Esophagus muscularis mucosa (tissue), 4 donors: ENCODE data around the gene SLC38A9. TPM values are rescaled to one million over a fixed set of nuclear protein-coding genes. Genes with fewer than 3 reads are reported as not detected.

Source experiments
- DNase-seq: peaks from one replicate; pipeline ENCODE4 v3.0.0-alpha.2; 2017; ENCODE audit errors: extremely low spot score
- H3K27ac ChIP-seq, 4 donors: fragments of 200-600 bp; sonication (generic); replicated peaks in 1 of 4; 1 replicate in 3 of 4; 2 replicates in 1 of 4; pipeline ENCODE4 v1.5.1; 2016 to 2019; ENCODE audit warnings: mild to moderate bottlenecking in 1 of 4
- H3K27me3 ChIP-seq, 4 donors: fragments of 200-600 bp; sonication (generic); one replicate each; pipeline versions ENCODE4 v1.5.1 to v1.6.0; 2016 to 2019
- H3K36me3 ChIP-seq, 4 donors: fragments of 200-600 bp; sonication (generic); one replicate each; pipeline ENCODE4 v1.5.1; 2016 to 2019
- H3K4me1 ChIP-seq, 4 donors: fragments of 200-600 bp; sonication (generic); one replicate each; pipeline ENCODE4 v1.5.1; 2016 to 2019
- H3K4me3 ChIP-seq, 4 donors: fragments of 200-600 bp; sonication (generic); 1 replicate in 2 of 4; 2 replicates in 2 of 4; pipeline ENCODE4 v1.5.1; 2016 to 2019; ENCODE audit warnings: mild to moderate bottlenecking in 4 of 4, moderate library complexity in 1 of 4
- H3K9me3 ChIP-seq, 4 donors: fragments of 200-600 bp; sonication (generic); 1 replicate in 3 of 4; 2 replicates in 1 of 4; pipeline ENCODE4 v1.5.1; 2016 to 2019
- EP300 ChIP-seq: sonication (generic); formaldehyde crosslinking; IDR thresholded peaks from one replicate; pipeline ENCODE4 v1.6.1; 2017; ENCODE audit warnings: antibody characterized with exemption
- POLR2A ChIP-seq: fragments of 450-650 bp; IDR thresholded peaks from one replicate; pipeline ENCODE4 v1.6.1; 2017; ENCODE audit warnings: antibody characterized with exemption, moderate library complexity, mild to moderate bottlenecking, low read depth
- POLR2AphosphoS5 ChIP-seq, 2 donors: sonication (generic); formaldehyde crosslinking; IDR thresholded peaks; one replicate each; pipeline ENCODE4 v1.6.1; 2017; ENCODE audit warnings: antibody characterized with exemption in 2 of 2
- WGBS: methylation state at CpG from one replicate; pipeline ENCODE4 v1.1.5; 2018; 5-methylcytosine and 5-hydroxymethylcytosine counted together
- intact Hi-C: fragments of 100-400 bp; cut with DNase I; formaldehyde crosslinking; loops from one replicate; pipeline ENCODE4 v1.15.1; 2023
- total RNA-seq, 4 donors: library from RNA; depleted of rRNA; stranded (reverse); fragments of >200 nt; gene quantifications; one replicate each; pipeline versions ENCODE4 v1.1.0 to v1.2.1, GENCODE V29; 2016
- TF ChIP-seq, protein P1 (sequence below), 3 experiments: fragments of 200-600 bp in 2 of 3; fragments of 450-650 bp in 1 of 3; sonication (generic) in 2 of 3; IDR thresholded peaks; one replicate each; pipeline ENCODE4 v1.5.1; 2017 to 2019; ENCODE audit warnings: antibody characterized with exemption in 3 of 3, mild to moderate bottlenecking in 2 of 3, moderate library complexity in 1 of 3

Gene SLC38A9
- total RNA-seq, 4 donors from 2014 or later, result 10.0 to 12.3 (median 11.0) TPM

DNA sequence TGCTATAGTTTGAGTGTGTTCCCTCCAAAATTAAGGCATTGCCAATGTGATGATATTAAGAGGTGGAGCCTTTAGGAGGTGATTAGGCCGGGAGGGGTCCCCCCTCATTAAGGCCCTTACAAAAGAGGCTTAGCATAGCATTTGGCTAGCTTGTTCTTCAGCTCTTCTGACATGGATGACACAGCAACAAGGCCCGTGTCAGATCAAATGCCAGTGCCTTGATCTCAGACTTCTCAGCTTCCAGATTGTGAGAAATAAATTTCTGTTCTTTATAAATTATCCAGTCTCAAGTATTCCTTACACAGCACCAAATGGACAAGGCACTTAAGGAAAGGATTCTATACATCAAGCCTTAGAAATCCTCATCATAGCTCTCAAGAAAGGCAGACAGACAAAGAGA lies 31.8 kb downstream of the SLC38A9 start:
- WGBS, result 70% methylated on average over 2 of the region's 2 CpGs
- peaks cover 2 to 16% (median 13%) of the 10 kb centered on the region in 4 donors for H3K4me1 ChIP-seq
- peak overlapping the region in 1 of 4 donors; percentile 2 for H3K27ac ChIP-seq
- no peak overlapping the region for H3K4me3 ChIP-seq
- intact Hi-C loops, result no loop called here
- no peaks in the 10 kb centered on the region for H3K9me3 ChIP-seq
- H3K27me3 ChIP-seq, result no peaks in the 10 kb centered on the region
- no peak for DNase-seq
- no peaks in the 10 kb centered on the region for H3K36me3 ChIP-seq
- TF ChIP-seq, protein P1, sequence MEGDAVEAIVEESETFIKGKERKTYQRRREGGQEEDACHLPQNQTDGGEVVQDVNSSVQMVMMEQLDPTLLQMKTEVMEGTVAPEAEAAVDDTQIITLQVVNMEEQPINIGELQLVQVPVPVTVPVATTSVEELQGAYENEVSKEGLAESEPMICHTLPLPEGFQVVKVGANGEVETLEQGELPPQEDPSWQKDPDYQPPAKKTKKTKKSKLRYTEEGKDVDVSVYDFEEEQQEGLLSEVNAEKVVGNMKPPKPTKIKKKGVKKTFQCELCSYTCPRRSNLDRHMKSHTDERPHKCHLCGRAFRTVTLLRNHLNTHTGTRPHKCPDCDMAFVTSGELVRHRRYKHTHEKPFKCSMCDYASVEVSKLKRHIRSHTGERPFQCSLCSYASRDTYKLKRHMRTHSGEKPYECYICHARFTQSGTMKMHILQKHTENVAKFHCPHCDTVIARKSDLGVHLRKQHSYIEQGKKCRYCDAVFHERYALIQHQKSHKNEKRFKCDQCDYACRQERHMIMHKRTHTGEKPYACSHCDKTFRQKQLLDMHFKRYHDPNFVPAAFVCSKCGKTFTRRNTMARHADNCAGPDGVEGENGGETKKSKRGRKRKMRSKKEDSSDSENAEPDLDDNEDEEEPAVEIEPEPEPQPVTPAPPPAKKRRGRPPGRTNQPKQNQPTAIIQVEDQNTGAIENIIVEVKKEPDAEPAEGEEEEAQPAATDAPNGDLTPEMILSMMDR (IDR thresholded peaks at IDR 0.05), result no peak
- TF ChIP-seq EP300 (no peak), POLR2A (no peak), POLR2AphosphoS5 (IDR thresholded peaks at IDR 0.05) (no peak)

DNA sequence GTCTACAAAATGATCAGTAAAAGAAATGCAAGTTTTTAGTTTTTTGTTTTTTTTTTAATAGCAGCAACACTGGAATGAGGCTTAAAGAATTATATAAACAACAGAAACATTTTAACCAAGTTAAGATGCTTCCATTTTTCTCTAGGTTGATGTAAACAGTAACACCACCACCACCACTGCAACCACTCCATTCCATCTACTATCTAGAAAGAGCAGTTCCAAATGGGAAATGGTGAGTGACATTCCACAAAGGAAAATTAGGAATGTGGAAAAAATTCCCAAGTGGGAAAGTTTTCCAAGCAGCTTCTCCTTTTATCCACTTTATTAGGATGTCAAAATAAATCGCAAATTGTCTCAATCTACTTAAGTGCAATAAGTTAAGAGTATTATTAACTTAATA lies 32.6 kb downstream of the SLC38A9 start:
- DNase-seq, result no peak
- TF ChIP-seq, protein P1 (IDR thresholded peaks at IDR 0.05), result no peak
- TF ChIP-seq EP300, result no peak
- no peak for TF ChIP-seq POLR2AphosphoS5 (IDR thresholded peaks at IDR 0.05)
- TF ChIP-seq POLR2A, result no peak
- Histone ChIP-seq H3K9me3 (no peaks in the 10 kb centered on the region), H3K27me3 (no peaks in the 10 kb centered on the region), H3K4me1 (peaks cover 8 to 22% (median 16%) of the 10 kb centered on the region in 4 donors), H3K36me3 (no peaks in the 10 kb centered on the region), H3K4me3 (no peak overlapping the region), H3K27ac (no peak overlapping the region)
- intact Hi-C loops, result no loop called here
- WGBS, result 34% methylated on average over 1 of the region's 1 CpG

DNA sequence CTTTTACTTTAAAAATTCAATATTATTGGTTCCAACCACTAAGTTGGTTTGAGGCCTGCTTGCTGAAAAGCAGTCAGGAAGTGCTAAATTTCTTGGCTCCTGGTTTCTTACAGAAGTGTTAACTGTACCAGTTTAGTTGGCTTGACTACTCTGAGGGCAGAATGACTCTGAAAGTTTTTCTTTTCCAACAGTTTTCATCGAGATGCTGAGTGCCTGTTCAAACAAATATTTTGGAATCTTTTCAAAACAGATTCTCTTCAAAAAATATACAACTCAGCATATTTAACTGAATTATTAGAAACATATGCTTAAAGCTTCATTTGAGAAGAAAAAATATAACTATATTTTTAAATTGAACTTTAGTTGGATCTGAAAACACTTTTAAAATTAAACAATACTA lies 37.0 kb downstream of the SLC38A9 start:
- Histone ChIP-seq H3K4me3 (no peak overlapping the region), H3K4me1 (peaks cover 8 to 33% (median 20%) of the 10 kb centered on the region in 4 donors), H3K27me3 (no peaks in the 10 kb centered on the region), H3K9me3 (no peaks in the 10 kb centered on the region), H3K36me3 (no peaks in the 10 kb centered on the region), H3K27ac (peak overlapping the region; percentile 13 to 53 (median 36))
- WGBS, result 10% methylated on average over 1 of the region's 1 CpG
- TF ChIP-seq, protein P1 (IDR thresholded peaks at IDR 0.05), result no peak
- no peak for TF ChIP-seq POLR2AphosphoS5 (IDR thresholded peaks at IDR 0.05)
- no peak for TF ChIP-seq POLR2A
- TF ChIP-seq EP300, result no peak
- DNase-seq, result no peak
- intact Hi-C loops, result no loop called here

DNA sequence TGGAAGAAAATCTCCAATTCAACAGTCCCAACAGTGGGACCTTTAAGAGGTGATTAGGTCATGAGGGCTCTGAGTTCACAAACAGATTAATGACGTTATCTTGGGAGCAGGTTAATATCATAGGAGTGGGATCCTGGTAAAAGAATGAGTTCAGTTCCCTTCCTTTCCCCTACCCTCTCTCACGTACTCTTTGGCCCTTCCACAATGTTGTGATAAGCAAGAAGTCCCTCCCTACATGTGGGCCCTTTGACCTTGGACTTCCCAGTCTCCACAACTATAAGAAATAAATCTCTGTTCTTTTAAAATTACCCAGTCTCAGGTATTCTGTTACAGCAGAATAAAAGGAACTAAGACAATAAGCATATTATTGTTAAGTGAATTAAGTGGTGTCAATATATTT lies 37.8 kb downstream of the SLC38A9 start:
- Histone ChIP-seq H3K36me3 (no peaks in the 10 kb centered on the region), H3K4me1 (peaks cover 5 to 33% (median 20%) of the 10 kb centered on the region in 4 donors), H3K9me3 (no peaks in the 10 kb centered on the region), H3K27ac (peak overlapping the region in 2 of 4 donors; percentile 45 to 53), H3K4me3 (no peak overlapping the region), H3K27me3 (no peaks in the 10 kb centered on the region)
- TF ChIP-seq POLR2A (no peak), EP300 (no peak), POLR2AphosphoS5 (IDR thresholded peaks at IDR 0.05) (no peak)
- TF ChIP-seq, protein P1 (IDR thresholded peaks at IDR 0.05), result no peak
- WGBS, result 62% methylated on average over 2 of the region's 2 CpGs
- intact Hi-C loops, result no loop called here
- DNase-seq, result no peak

DNA sequence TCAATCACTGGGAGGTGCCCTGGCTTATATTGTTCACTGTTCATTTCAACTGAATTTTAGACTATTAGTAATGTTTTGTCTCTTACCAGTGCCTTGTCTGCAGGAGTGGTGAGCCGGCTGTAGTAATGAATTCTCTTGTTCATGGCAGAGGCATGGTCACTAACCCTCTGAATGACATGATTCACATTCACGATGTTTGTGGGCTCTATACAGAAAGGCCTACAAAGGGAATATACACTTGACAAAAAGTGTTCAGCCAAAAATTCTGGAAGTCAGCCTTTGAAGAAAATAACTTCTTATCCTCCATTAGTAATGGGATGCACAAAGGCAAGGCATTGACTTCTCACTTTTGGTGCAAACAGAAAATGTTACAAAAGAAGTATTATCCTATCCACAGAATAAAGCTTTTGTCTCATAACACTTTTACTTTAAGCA lies 39.6 kb downstream of the SLC38A9 start:
- no peaks in the 10 kb centered on the region for H3K9me3 ChIP-seq
- no peak for TF ChIP-seq EP300
- no peak for TF ChIP-seq POLR2AphosphoS5 (IDR thresholded peaks at IDR 0.05)
- TF ChIP-seq POLR2A, result no peak
- TF ChIP-seq, protein P1 (IDR thresholded peaks at IDR 0.05), result no peak
- DNase-seq, result no peak
- H3K36me3 ChIP-seq, result no peaks in the 10 kb centered on the region
- WGBS, result 84% methylated on average over 2 of the region's 2 CpGs
- H3K27me3 ChIP-seq, result no peaks in the 10 kb centered on the region
- H3K4me3 ChIP-seq, result no peak overlapping the region
- peaks cover 11 to 49% (median 36%) of the 10 kb centered on the region in 4 donors for H3K4me1 ChIP-seq
- intact Hi-C loops, result no loop called here
- H3K27ac ChIP-seq, result peak overlapping the region in 3 of 4 donors; percentile 1 to 30 (median 1)
